Neutrophil (primary cell): ENCODE data around the gene ZNF583.

Source experiments
- H3K27ac ChIP-seq: fragments of 200-600 bp; sonication (generic); 2 replicates; pipeline ENCODE4 v1.5.1; 2016; ENCODE audit warnings: mild to moderate bottlenecking, moderate library complexity
- H3K27me3 ChIP-seq: fragments of 200-600 bp; sonication (generic); 2 replicates; pipeline ENCODE4 v1.6.0; 2016; ENCODE audit warnings: mild to moderate bottlenecking
- H3K36me3 ChIP-seq: fragments of 200-600 bp; sonication (generic); 2 replicates; pipeline ENCODE4 v1.5.1; 2017
- H3K4me1 ChIP-seq, 2 experiments: fragments of 200-600 bp in 1 of 2; sonication (generic) in 1 of 2; 1 replicate in 1 of 2; 2 replicates in 1 of 2; pipeline versions ENCODE4 v1.5.1 to v1.6.1; 2013 to 2016; ENCODE audit warnings: low read depth in 1 of 2, low read length in 1 of 2, mild to moderate bottlenecking in 1 of 2, moderate library complexity in 1 of 2; ENCODE audit not compliant: control insufficient read depth in 1 of 2, insufficient read depth in 1 of 2
- H3K4me3 ChIP-seq, 2 experiments: fragments of 200-600 bp in 1 of 2; sonication (generic) in 1 of 2; 1 replicate in 1 of 2; 2 replicates in 1 of 2; pipeline ENCODE4 v1.5.1; 2013 to 2016; ENCODE audit warnings: low read depth in 1 of 2, low read length in 1 of 2, mild to moderate bottlenecking in 1 of 2, moderate library complexity in 1 of 2
- H3K9me3 ChIP-seq: fragments of 200-600 bp; sonication (generic); 2 replicates; pipeline ENCODE4 v1.5.1; 2016
- CTCF ChIP-seq: fragments of 200-600 bp; sonication (generic); IDR thresholded peaks from 2 replicates; pipeline ENCODE4 v1.5.1; 2016; ENCODE audit warnings: antibody characterized with exemption

The ZNF583 gene

GRCh38 chr19:56369886-56370676 is 34.1 kb upstream of the ZNF583 start:
- peaks cover 9% of the 10 kb centered on the region for H3K36me3 ChIP-seq
- no peak for TF ChIP-seq CTCF
- no peak overlapping the region for H3K4me3 ChIP-seq
- H3K27ac ChIP-seq = no peak overlapping the region
- no peaks in the 10 kb centered on the region for H3K9me3 ChIP-seq
- peaks cover 11 to 16% of the 10 kb centered on the region in 2 experiments for H3K4me1 ChIP-seq
- no peaks in the 10 kb centered on the region for H3K27me3 ChIP-seq

GRCh38 chr19:56372281-56372680 is 31.9 kb upstream of the ZNF583 start:
- Histone ChIP-seq H3K36me3 (peaks cover 17% of the 10 kb centered on the region), H3K4me3 (no peak overlapping the region), H3K27ac (no peak overlapping the region), H3K9me3 (peaks cover 6% of the 10 kb centered on the region), H3K27me3 (no peaks in the 10 kb centered on the region), H3K4me1 (peaks cover 11 to 16% of the 10 kb centered on the region in 2 experiments)
- no peak for TF ChIP-seq CTCF

- no peak overlapping the region for H3K4me3 ChIP-seq
- no peak overlapping the region for H3K27ac ChIP-seq
- no peaks in the 10 kb centered on the region for H3K27me3 ChIP-seq
- no peak for TF ChIP-seq CTCF
- H3K4me1 ChIP-seq = no peaks in the 10 kb centered on the region
- H3K9me3 ChIP-seq = peaks cover 12% of the 10 kb centered on the region
- H3K36me3 ChIP-seq = peaks cover 18% of the 10 kb centered on the region
Measured at GRCh38 chr19:56377105-56377924, 26.8 kb upstream of the ZNF583 start.

GRCh38 chr19:56383826-56384605 is 20.1 kb upstream of the ZNF583 start:
- no peaks in the 10 kb centered on the region for H3K36me3 ChIP-seq
- H3K9me3 ChIP-seq = peaks cover 6% of the 10 kb centered on the region
- no peak for TF ChIP-seq CTCF
- no peaks in the 10 kb centered on the region for H3K27me3 ChIP-seq
- H3K27ac ChIP-seq = no peak overlapping the region
- no peak overlapping the region for H3K4me3 ChIP-seq
- H3K4me1 ChIP-seq = no peaks in the 10 kb centered on the region
